Measurements from ENCODE around the gene SHISA6. TPM values are rescaled to one million over a fixed set of nuclear protein-coding genes. Genes with fewer than 3 reads are reported as not detected.

The SHISA6 gene
- total and polyA plus RNA-seq, 2 donors (not counting 1 experiment from before 2014, with no cell fraction given), result not detected

DNA sequence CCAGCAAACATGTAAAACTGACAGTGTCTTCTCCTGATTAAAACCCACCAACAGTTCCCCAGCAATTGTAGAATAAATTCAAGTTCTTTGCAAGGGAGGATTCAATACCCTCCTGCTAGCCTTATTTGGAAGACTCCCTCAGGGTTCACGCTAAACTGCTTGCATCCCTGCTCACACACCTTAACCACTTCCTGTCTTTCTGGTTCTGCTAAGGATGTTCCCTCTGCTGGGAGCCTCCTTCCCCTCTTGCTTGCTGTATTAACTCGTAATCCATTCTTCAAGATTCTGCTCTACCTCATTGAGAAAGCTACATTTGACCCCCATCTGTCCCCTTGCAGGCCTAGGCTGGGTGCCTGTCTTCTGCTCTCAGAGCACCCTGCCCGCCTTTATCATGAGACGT is 2.3 kb upstream of the SHISA6 start:
- DNase-seq (ENCODE audit: low read depth in 2 of 2), result no peak
- Histone ChIP-seq H3K9me3 (ENCODE audit: control insufficient read depth, insufficient read depth, low read depth, low read length) (no peaks in the 10 kb centered on the region), H3K27ac (ENCODE audit: insufficient read depth, low read length) (no peak overlapping the region), H3K79me2 (ENCODE audit: control insufficient read depth, insufficient read depth, low read length) (no peaks in the 10 kb centered on the region), H4K20me1 (ENCODE audit: control insufficient read depth, extremely low read depth, insufficient read depth, low read length) (no peaks in the 10 kb centered on the region), H3K4me3 (replicated peaks in 1 of 4; ENCODE audit: control extremely low read depth in 1 of 4, insufficient read depth in 1 of 4, low read depth in 3 of 4, low read length in 4 of 4) (no peak overlapping the region), H3K36me3 (ENCODE audit: control insufficient read depth, insufficient read depth, low read length) (no peaks in the 10 kb centered on the region), H3K9ac (ENCODE audit: insufficient read depth, low read length) (no peak overlapping the region), H3K4me1 (ENCODE audit: control insufficient read depth, extremely low read depth, insufficient read depth, low read length) (no peaks in the 10 kb centered on the region), H3K4me2 (ENCODE audit: extremely low read depth, insufficient read depth, low read length) (no peak overlapping the region), H3K27me3 (ENCODE audit: control insufficient read depth, insufficient read depth, low read length) (no peaks in the 10 kb centered on the region), H2AFZ (ENCODE audit: low read length) (no peak overlapping the region)
- TF ChIP-seq, protein P1, sequence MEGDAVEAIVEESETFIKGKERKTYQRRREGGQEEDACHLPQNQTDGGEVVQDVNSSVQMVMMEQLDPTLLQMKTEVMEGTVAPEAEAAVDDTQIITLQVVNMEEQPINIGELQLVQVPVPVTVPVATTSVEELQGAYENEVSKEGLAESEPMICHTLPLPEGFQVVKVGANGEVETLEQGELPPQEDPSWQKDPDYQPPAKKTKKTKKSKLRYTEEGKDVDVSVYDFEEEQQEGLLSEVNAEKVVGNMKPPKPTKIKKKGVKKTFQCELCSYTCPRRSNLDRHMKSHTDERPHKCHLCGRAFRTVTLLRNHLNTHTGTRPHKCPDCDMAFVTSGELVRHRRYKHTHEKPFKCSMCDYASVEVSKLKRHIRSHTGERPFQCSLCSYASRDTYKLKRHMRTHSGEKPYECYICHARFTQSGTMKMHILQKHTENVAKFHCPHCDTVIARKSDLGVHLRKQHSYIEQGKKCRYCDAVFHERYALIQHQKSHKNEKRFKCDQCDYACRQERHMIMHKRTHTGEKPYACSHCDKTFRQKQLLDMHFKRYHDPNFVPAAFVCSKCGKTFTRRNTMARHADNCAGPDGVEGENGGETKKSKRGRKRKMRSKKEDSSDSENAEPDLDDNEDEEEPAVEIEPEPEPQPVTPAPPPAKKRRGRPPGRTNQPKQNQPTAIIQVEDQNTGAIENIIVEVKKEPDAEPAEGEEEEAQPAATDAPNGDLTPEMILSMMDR (conservative IDR thresholded peaks at IDR 0.05 in 1 of 2, IDR thresholded peaks at IDR 0.05 in 1 of 2; ENCODE audit: low read depth in 1 of 2, low read length in 2 of 2), result no peak
- TF ChIP-seq EZH2 (IDR thresholded peaks at IDR 0.05; ENCODE audit: low read length, missing control alignments), result no peak

DNA sequence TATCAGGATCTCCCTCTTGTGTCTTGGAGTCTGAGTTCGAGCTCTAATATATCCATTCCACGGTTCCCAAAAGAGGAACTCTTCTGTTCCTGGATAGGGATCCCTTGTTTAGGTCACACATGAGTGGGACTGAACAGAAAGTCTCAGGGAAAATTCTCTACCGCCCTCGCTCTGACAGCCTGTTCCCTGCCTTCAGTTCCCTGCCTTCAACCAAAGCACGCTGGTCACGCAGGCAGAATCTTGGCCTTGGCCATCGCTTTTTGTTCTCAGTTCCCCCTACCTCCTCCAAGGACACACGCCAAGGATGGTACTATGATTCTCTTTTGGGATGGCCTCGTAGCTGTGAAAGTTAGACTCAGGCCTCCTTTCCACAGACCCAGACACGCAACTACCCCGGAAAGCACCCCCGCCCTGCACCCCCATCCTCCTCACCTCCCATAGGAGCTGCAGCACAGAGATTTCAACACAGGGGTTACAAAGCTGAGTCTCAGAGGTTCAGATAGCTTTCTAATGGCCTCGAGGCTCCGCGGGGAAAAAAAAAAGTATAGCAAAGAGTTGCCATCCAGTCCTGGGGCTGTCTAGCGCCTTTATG is 1.5 kb upstream of the SHISA6 start:
- no peaks in the 10 kb centered on the region for H3K36me3 ChIP-seq (ENCODE audit: control insufficient read depth, insufficient read depth, low read length)
- H4K20me1 ChIP-seq (ENCODE audit: control insufficient read depth, extremely low read depth, insufficient read depth, low read length), result no peaks in the 10 kb centered on the region
- no peak overlapping the region for H3K9ac ChIP-seq (ENCODE audit: insufficient read depth, low read length)
- H3K27me3 ChIP-seq (ENCODE audit: control insufficient read depth, insufficient read depth, low read length), result no peaks in the 10 kb centered on the region
- no peak for DNase-seq (ENCODE audit: low read depth in 2 of 2)
- H2AFZ ChIP-seq (ENCODE audit: low read length), result no peak overlapping the region
- no peaks in the 10 kb centered on the region for H3K79me2 ChIP-seq (ENCODE audit: control insufficient read depth, insufficient read depth, low read length)
- H3K27ac ChIP-seq (ENCODE audit: insufficient read depth, low read length), result no peak overlapping the region
- H3K4me2 ChIP-seq (ENCODE audit: extremely low read depth, insufficient read depth, low read length), result no peak overlapping the region
- H3K9me3 ChIP-seq (ENCODE audit: control insufficient read depth, insufficient read depth, low read depth, low read length), result no peaks in the 10 kb centered on the region
- TF ChIP-seq, protein P1 (conservative IDR thresholded peaks at IDR 0.05 in 1 of 2, IDR thresholded peaks at IDR 0.05 in 1 of 2; ENCODE audit: low read depth in 1 of 2, low read length in 2 of 2), result no peak
- no peak for TF ChIP-seq EZH2 (IDR thresholded peaks at IDR 0.05; ENCODE audit: low read length, missing control alignments)
- H3K4me3 ChIP-seq (replicated peaks in 1 of 4; ENCODE audit: control extremely low read depth in 1 of 4, insufficient read depth in 1 of 4, low read depth in 3 of 4, low read length in 4 of 4), result no peak overlapping the region
- H3K4me1 ChIP-seq (ENCODE audit: control insufficient read depth, extremely low read depth, insufficient read depth, low read length), result no peaks in the 10 kb centered on the region

DNA sequence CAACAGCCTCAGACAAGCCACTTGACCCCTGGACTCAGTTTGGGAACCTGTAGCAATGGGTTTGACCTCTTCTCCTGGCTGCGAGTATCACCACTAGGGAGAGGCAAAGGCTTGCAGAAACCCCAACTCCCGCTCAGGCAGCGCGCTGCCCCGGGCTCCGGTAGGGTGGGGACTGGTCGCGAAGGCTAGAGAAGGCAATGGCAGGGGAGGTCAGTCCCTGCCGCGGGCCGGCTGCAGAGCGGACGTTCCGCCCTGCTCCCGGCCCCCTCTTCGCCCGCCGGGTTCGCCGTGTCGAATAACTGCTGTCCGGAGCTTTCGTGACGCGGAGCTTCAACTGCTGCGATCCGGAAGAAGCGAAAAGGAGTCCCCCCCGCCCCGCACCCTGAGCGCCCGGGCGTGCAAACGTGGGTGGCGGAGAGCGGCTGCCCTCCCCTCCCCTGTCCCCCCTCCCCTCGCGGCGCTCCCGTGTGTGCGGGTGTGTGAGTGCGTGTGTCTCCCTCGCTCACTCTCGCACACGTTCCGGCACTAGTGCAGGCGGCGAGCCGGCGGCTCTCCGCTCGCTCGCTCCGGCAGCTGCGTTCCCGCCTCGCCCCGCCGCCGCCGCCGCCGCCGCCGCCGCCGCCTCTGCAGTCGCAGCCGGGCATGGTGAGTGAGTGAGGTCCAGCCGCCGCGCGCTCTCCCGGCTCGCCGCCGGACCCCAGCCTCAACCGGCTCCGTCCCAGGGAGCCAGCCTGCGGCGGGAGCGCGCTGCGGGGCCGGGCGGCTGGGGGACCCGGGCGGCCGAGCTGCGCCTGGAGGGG is 772 bp upstream of the SHISA6 start:
- Histone ChIP-seq H2AFZ (ENCODE audit: low read length) (no peak overlapping the region), H3K4me3 (replicated peaks in 1 of 4; ENCODE audit: control extremely low read depth in 1 of 4, insufficient read depth in 1 of 4, low read depth in 3 of 4, low read length in 4 of 4) (no peak overlapping the region), H3K4me2 (ENCODE audit: extremely low read depth, insufficient read depth, low read length) (no peak overlapping the region), H3K27me3 (ENCODE audit: control insufficient read depth, insufficient read depth, low read length) (no peaks in the 10 kb centered on the region), H3K4me1 (ENCODE audit: control insufficient read depth, extremely low read depth, insufficient read depth, low read length) (no peaks in the 10 kb centered on the region), H3K79me2 (ENCODE audit: control insufficient read depth, insufficient read depth, low read length) (no peaks in the 10 kb centered on the region), H3K27ac (ENCODE audit: insufficient read depth, low read length) (no peak overlapping the region), H3K36me3 (ENCODE audit: control insufficient read depth, insufficient read depth, low read length) (no peaks in the 10 kb centered on the region), H3K9me3 (ENCODE audit: control insufficient read depth, insufficient read depth, low read depth, low read length) (no peaks in the 10 kb centered on the region), H4K20me1 (ENCODE audit: control insufficient read depth, extremely low read depth, insufficient read depth, low read length) (no peaks in the 10 kb centered on the region), H3K9ac (ENCODE audit: insufficient read depth, low read length) (no peak overlapping the region)
- no peak for TF ChIP-seq EZH2 (IDR thresholded peaks at IDR 0.05; ENCODE audit: low read length, missing control alignments)
- TF ChIP-seq, protein P1 (conservative IDR thresholded peaks at IDR 0.05 in 1 of 2, IDR thresholded peaks at IDR 0.05 in 1 of 2; ENCODE audit: low read depth in 1 of 2, low read length in 2 of 2), result no peak
- no peak for DNase-seq (ENCODE audit: low read depth in 2 of 2)

Data from fibroblast of lung (primary cell).